ENCODE results near the gene CAMK4.
"Not testable (repeated sequence)": the region's sequence is repeated elsewhere in the genome, so short reads cannot be mapped to it uniquely, and the experiment has no call there.

GRCh38 chr5:111410067-111410466 lies 185.9 kb downstream of the CAMK4 start:
- TF ChIP-seq, protein P1, sequence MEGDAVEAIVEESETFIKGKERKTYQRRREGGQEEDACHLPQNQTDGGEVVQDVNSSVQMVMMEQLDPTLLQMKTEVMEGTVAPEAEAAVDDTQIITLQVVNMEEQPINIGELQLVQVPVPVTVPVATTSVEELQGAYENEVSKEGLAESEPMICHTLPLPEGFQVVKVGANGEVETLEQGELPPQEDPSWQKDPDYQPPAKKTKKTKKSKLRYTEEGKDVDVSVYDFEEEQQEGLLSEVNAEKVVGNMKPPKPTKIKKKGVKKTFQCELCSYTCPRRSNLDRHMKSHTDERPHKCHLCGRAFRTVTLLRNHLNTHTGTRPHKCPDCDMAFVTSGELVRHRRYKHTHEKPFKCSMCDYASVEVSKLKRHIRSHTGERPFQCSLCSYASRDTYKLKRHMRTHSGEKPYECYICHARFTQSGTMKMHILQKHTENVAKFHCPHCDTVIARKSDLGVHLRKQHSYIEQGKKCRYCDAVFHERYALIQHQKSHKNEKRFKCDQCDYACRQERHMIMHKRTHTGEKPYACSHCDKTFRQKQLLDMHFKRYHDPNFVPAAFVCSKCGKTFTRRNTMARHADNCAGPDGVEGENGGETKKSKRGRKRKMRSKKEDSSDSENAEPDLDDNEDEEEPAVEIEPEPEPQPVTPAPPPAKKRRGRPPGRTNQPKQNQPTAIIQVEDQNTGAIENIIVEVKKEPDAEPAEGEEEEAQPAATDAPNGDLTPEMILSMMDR (IDR thresholded peaks at IDR 0.05) = not testable (repeated sequence)
- not testable (repeated sequence) for TF ChIP-seq POLR2A (IDR thresholded peaks at IDR 0.05)
